Tibial nerve (tissue), 3 donors: ENCODE results near the gene TMEM35A.

Experiments used
- POLR2A ChIP-seq, 2 donors: fragments of 450-650 bp; IDR thresholded peaks; one replicate each; pipeline ENCODE4 v1.6.1; 2017; ENCODE audit warnings: antibody characterized with exemption in 2 of 2, mild to moderate bottlenecking in 2 of 2, moderate library complexity in 2 of 2
- TF ChIP-seq, protein P1 (sequence below), 5 experiments: fragments of 200-600 bp in 3 of 5; fragments of 450-650 bp in 2 of 5; sonication (generic) in 3 of 5; IDR thresholded peaks; one replicate each; pipeline ENCODE4 v1.5.1; 2016 to 2019; ENCODE audit warnings: antibody characterized with exemption in 5 of 5, mild to moderate bottlenecking in 3 of 5, moderate library complexity in 2 of 5

- no peak for TF ChIP-seq POLR2A (IDR thresholded peaks at IDR 0.05)
- TF ChIP-seq, protein P1, sequence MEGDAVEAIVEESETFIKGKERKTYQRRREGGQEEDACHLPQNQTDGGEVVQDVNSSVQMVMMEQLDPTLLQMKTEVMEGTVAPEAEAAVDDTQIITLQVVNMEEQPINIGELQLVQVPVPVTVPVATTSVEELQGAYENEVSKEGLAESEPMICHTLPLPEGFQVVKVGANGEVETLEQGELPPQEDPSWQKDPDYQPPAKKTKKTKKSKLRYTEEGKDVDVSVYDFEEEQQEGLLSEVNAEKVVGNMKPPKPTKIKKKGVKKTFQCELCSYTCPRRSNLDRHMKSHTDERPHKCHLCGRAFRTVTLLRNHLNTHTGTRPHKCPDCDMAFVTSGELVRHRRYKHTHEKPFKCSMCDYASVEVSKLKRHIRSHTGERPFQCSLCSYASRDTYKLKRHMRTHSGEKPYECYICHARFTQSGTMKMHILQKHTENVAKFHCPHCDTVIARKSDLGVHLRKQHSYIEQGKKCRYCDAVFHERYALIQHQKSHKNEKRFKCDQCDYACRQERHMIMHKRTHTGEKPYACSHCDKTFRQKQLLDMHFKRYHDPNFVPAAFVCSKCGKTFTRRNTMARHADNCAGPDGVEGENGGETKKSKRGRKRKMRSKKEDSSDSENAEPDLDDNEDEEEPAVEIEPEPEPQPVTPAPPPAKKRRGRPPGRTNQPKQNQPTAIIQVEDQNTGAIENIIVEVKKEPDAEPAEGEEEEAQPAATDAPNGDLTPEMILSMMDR (IDR thresholded peaks at IDR 0.05): no peak
Observed at GRCh38 chrX:101057093-101057714, 21.5 kb upstream of the TMEM35A start.
